ENCODE measurements around the gene PHF21B.

PHF21B gene

GRCh38 chr22:44839721-44840120 is 170.1 kb downstream of the PHF21B start:
- DNase-seq (ENCODE audit: low read depth, low spot score) = no peak
- no peak overlapping the region for H3K4me3 ChIP-seq (ENCODE audit: low read depth, low read length)
- TF ChIP-seq CTCF (IDR thresholded peaks at IDR 0.05; ENCODE audit: low read depth, low read length) = no peak
- in situ Hi-C loops (cut with HindIII; ENCODE audit: low sequenced_read_pairs) = no loop called here

- no peak for TF ChIP-seq CTCF (IDR thresholded peaks at IDR 0.05; ENCODE audit: low read depth, low read length)
- no peak for DNase-seq (ENCODE audit: low read depth, low spot score)
- in situ Hi-C loops (cut with HindIII; ENCODE audit: low sequenced_read_pairs) = no loop called here
- H3K4me3 ChIP-seq (ENCODE audit: low read depth, low read length) = no peak overlapping the region
These were observed 170.7 kb downstream of the PHF21B start for GRCh38 chr22:44839061-44839460.

GRCh38 chr22:44838316-44839016 is 171.3 kb downstream of the PHF21B start:
- no peak overlapping the region for H3K4me3 ChIP-seq (ENCODE audit: low read depth, low read length)
- TF ChIP-seq CTCF (IDR thresholded peaks at IDR 0.05; ENCODE audit: low read depth, low read length) = no peak
- DNase-seq (ENCODE audit: low read depth, low spot score) = no peak
- in situ Hi-C loops (cut with HindIII; ENCODE audit: low sequenced_read_pairs) = no loop called here

- no peak for DNase-seq (ENCODE audit: low read depth, low spot score)
- in situ Hi-C loops (cut with HindIII; ENCODE audit: low sequenced_read_pairs) = no loop called here
- no peak for TF ChIP-seq CTCF (IDR thresholded peaks at IDR 0.05; ENCODE audit: low read depth, low read length)
- H3K4me3 ChIP-seq (ENCODE audit: low read depth, low read length) = no peak overlapping the region
These were observed 172.3 kb downstream of the PHF21B start for GRCh38 chr22:44837481-44837880.

- no peak for DNase-seq (ENCODE audit: low read depth, low spot score)
- in situ Hi-C loops (cut with HindIII; ENCODE audit: low sequenced_read_pairs) = no loop called here
- TF ChIP-seq CTCF (IDR thresholded peaks at IDR 0.05; ENCODE audit: low read depth, low read length) = no peak
- H3K4me3 ChIP-seq (ENCODE audit: low read depth, low read length) = no peak overlapping the region
These were observed 175.7 kb downstream of the PHF21B start for GRCh38 chr22:44834065-44834464.

- in situ Hi-C loops (cut with HindIII; ENCODE audit: low sequenced_read_pairs) = no loop called here
- no peak for TF ChIP-seq CTCF (IDR thresholded peaks at IDR 0.05; ENCODE audit: low read depth, low read length)
- H3K4me3 ChIP-seq (ENCODE audit: low read depth, low read length) = no peak overlapping the region
- DNase-seq (ENCODE audit: low read depth, low spot score) = no peak
These were observed 177.9 kb downstream of the PHF21B start for GRCh38 chr22:44831885-44832284.

Measured in astrocyte of the spinal cord (primary cell).